ENCODE results near the gene IFNB1. TPM values are rescaled to one million over a fixed set of nuclear protein-coding genes. Genes with fewer than 3 reads are reported as not detected.

Gene IFNB1
- total RNA-seq, 1 experiment from 2014 or later, result not detected

DNA sequence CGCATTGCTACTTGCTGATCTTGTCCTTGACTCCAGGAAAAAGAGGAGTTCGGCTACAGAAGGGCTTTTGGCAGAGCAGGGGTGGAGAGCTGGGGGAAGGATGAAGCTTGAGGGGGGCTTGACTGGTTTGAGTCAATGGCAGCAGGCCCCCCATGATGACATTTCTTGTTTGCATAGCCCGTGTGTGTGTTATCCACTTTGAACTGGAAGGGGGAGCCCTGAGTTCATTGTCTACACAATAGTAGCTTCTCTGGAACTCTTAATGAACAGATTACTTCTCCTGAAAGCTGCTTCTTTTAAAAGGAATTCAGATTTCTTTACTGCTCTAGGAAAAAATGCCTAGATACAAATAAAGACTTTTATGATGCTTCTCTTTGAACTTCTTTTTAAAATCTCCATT is 2.3 kb downstream of the IFNB1 start (continued):
- TF ChIP-seq IRF2 (CRISPR knock-in tag; IDR thresholded peaks at IDR 0.05; ENCODE audit: borderline replicate concordance, low read depth) (no peak), ZNF425 (CRISPR knock-in tag; conservative IDR thresholded peaks at IDR 0.05) (no peak)
- TF ChIP-seq, protein P1, sequence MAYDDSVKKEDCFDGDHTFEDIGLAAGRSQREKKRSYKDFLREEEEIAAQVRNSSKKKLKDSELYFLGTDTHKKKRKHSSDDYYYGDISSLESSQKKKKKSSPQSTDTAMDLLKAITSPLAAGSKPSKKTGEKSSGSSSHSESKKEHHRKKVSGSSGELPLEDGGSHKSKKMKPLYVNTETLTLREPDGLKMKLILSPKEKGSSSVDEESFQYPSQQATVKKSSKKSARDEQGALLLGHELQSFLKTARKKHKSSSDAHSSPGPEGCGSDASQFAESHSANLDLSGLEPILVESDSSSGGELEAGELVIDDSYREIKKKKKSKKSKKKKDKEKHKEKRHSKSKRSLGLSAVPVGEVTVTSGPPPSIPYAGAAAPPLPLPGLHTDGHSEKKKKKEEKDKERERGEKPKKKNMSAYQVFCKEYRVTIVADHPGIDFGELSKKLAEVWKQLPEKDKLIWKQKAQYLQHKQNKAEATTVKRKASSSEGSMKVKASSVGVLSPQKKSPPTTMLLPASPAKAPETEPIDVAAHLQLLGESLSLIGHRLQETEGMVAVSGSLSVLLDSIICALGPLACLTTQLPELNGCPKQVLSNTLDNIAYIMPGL (CRISPR knock-in tag; IDR thresholded peaks at IDR 0.05), result no peak

DNA sequence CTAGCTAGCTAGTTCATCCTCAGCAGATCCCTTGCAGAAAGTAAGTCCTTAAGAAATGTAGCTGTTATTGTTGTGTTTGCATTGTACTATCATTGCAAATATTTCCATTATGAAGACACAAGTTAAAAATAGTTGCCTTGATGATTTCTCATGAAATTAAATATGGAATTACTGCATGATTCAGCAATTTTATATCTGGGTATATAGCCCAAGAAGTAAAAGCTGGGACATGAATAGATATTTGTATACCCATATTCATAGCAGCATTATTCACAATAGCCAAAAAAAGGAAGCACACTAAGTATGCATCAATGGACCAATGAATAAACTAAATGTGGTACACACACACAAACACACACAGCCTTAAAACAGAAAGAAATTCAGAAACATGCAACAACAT is 6.8 kb downstream of the IFNB1 start:
- no peak overlapping the region for H3K27ac Mint-ChIP-seq

More for the DNA sequence above, 6.8 kb downstream of the IFNB1 start:
- CTCF ChIA-PET, result interaction anchor here (0.6 to 1.8 kb wide), 3 partner anchors 8 to 546 kb away, joined by 3 to 8 read pairs (median 6); no protein-coding TSS in a partner anchor
- no peak overlapping the region for H3K4me3 Mint-ChIP-seq
- TF ChIP-seq MYBL2 (CRISPR knock-in tag; IDR thresholded peaks at IDR 0.05), result no peak
- no peak for TF ChIP-seq JAZF1 (CRISPR knock-in tag; IDR thresholded peaks at IDR 0.05)
- TF ChIP-seq, protein P2, sequence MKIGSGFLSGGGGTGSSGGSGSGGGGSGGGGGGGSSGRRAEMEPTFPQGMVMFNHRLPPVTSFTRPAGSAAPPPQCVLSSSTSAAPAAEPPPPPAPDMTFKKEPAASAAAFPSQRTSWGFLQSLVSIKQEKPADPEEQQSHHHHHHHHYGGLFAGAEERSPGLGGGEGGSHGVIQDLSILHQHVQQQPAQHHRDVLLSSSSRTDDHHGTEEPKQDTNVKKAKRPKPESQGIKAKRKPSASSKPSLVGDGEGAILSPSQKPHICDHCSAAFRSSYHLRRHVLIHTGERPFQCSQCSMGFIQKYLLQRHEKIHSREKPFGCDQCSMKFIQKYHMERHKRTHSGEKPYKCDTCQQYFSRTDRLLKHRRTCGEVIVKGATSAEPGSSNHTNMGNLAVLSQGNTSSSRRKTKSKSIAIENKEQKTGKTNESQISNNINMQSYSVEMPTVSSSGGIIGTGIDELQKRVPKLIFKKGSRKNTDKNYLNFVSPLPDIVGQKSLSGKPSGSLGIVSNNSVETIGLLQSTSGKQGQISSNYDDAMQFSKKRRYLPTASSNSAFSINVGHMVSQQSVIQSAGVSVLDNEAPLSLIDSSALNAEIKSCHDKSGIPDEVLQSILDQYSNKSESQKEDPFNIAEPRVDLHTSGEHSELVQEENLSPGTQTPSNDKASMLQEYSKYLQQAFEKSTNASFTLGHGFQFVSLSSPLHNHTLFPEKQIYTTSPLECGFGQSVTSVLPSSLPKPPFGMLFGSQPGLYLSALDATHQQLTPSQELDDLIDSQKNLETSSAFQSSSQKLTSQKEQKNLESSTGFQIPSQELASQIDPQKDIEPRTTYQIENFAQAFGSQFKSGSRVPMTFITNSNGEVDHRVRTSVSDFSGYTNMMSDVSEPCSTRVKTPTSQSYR (CRISPR knock-in tag; IDR thresholded peaks at IDR 0.05), result no peak
- TF ChIP-seq JUN (CRISPR knock-in tag; IDR thresholded peaks at IDR 0.05), result no peak
- TF ChIP-seq, protein P3, sequence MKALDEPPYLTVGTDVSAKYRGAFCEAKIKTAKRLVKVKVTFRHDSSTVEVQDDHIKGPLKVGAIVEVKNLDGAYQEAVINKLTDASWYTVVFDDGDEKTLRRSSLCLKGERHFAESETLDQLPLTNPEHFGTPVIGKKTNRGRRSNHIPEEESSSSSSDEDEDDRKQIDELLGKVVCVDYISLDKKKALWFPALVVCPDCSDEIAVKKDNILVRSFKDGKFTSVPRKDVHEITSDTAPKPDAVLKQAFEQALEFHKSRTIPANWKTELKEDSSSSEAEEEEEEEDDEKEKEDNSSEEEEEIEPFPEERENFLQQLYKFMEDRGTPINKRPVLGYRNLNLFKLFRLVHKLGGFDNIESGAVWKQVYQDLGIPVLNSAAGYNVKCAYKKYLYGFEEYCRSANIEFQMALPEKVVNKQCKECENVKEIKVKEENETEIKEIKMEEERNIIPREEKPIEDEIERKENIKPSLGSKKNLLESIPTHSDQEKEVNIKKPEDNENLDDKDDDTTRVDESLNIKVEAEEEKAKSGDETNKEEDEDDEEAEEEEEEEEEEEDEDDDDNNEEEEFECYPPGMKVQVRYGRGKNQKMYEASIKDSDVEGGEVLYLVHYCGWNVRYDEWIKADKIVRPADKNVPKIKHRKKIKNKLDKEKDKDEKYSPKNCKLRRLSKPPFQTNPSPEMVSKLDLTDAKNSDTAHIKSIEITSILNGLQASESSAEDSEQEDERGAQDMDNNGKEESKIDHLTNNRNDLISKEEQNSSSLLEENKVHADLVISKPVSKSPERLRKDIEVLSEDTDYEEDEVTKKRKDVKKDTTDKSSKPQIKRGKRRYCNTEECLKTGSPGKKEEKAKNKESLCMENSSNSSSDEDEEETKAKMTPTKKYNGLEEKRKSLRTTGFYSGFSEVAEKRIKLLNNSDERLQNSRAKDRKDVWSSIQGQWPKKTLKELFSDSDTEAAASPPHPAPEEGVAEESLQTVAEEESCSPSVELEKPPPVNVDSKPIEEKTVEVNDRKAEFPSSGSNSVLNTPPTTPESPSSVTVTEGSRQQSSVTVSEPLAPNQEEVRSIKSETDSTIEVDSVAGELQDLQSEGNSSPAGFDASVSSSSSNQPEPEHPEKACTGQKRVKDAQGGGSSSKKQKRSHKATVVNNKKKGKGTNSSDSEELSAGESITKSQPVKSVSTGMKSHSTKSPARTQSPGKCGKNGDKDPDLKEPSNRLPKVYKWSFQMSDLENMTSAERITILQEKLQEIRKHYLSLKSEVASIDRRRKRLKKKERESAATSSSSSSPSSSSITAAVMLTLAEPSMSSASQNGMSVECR (CRISPR knock-in tag; IDR thresholded peaks at IDR 0.05; ENCODE audit: borderline replicate concordance), result no peak
- no peak for TF ChIP-seq NR3C1 (CRISPR knock-in tag; conservative IDR thresholded peaks at IDR 0.05; ENCODE audit: low read depth)
- TF ChIP-seq AR (CRISPR knock-in tag; IDR thresholded peaks at IDR 0.05), result no peak
- DNase-seq (ENCODE audit: low spot score) (no peak), ATAC-seq (no peak)
- H3K4me1 Mint-ChIP-seq, result peaks cover 16% of the 10 kb centered on the region
- no peaks in the 10 kb centered on the region for H3K27me3 Mint-ChIP-seq (ENCODE audit: low read depth)
- H3K36me3 Mint-ChIP-seq, result no peaks in the 10 kb centered on the region
- POLR2A ChIA-PET, result no interaction called here
- no peaks in the 10 kb centered on the region for H3K9me3 Mint-ChIP-seq
